Loucy (cell line): ENCODE results near the gene PLEKHA6.

ENCODE experiments used
- CTCF ChIP-seq: fragments of 200-600 bp; sonication (generic); conservative IDR thresholded peaks from 2 replicates; pipeline ENCODE4 v1.5.1; 2014; ENCODE audit warnings: mild to moderate bottlenecking, antibody characterized with exemption, low read length
- EZH2phosphoT487 ChIP-seq: fragments of 200-600 bp; IDR thresholded peaks from 2 replicates; pipeline ENCODE4 v1.6.1; 2018; ENCODE audit warnings: antibody characterized with exemption, mild to moderate bottlenecking, moderate library complexity, borderline replicate concordance

- TF ChIP-seq CTCF (no peak), EZH2phosphoT487 (no peak)
Observed at GRCh38 chr1:204321665-204322064, 38.1 kb downstream of the PLEKHA6 start.
